NCI-H187 treated with DMSO at 0.1 percent for 48 hours (cell line): ENCODE results near the gene SOX1.
A peak's percentile ranks its signal among the peaks of the same experiment; 100 is the strongest.

Experiments
- DNase-seq: peaks from one replicate; lab custom pipeline; 2025; lab: John Stamatoyannopoulos, UW

The SOX1 gene

DNA sequence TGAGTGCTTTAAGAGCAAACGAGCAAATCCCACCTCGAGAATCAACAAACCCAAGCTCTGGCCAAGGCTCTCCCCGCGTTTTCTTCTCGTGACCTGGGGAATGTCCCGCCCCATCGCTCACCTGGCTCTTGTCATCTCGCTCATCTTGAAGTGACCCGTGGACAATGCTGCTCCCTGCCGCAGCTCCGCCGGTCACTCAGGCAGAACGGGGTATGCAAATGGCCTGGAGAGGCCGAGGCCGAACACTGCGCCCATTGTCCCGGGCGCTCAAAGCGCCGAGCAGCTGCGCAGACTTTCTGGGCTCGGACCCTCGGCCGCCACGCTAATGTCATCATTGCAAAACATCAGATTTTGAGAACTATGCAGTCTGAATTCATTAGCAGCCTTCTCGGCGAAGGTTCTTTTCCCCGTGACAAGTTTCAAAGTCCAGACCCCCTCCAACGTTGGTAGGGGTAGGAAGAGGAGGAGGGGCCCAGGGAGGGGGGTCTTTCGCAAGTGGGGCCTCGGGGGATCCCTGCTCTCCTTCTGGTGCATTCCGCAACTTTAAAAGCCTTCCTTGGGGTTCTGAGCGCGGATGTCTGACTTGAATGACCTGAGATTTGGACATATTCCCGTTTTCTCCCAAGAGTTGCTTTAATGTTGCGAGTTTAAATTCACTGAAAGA lies 39.7 kb downstream of the SOX1 start:
- DNase-seq, result peak; percentile 26

DNA sequence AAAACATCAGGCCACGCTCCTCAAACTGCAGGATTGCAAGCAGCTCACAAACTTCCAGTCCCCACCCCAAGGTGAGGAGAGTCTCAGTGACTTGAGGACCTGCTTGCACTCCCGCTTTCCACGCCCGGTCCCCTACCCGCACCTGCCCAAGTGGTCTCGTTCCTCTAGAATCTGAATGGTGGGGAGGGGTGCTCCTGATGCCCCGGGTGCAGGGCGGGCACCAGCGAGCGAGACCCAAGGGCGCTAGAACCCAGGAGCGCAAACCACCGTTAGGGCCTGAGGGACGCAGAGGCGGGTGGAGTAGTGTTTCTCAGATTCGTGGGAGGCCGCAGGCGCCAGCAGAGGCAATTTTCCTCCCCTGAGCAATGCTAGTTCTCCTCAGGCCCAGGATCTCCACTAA lies 40.3 kb downstream of the SOX1 start:
- no peak for DNase-seq

DNA sequence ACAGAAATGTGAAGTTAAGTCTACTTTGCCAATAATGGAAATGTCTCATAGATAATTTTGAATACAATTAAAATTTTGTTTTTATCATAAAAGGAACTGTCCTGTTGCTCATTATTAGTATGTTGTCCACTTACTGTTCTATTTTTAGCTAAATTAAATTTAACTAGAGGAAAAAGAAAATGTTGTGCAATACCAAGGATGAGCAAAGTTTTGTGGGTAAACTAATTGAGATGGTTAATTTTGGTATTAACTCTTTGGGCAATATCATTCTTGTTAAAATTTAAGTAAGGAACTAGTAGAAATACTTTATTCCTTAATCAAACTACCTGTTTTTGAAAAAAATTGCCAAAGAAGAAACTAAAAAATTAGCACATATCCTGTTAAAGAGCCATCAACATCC lies 43.5 kb downstream of the SOX1 start:
- DNase-seq, result no peak

DNA sequence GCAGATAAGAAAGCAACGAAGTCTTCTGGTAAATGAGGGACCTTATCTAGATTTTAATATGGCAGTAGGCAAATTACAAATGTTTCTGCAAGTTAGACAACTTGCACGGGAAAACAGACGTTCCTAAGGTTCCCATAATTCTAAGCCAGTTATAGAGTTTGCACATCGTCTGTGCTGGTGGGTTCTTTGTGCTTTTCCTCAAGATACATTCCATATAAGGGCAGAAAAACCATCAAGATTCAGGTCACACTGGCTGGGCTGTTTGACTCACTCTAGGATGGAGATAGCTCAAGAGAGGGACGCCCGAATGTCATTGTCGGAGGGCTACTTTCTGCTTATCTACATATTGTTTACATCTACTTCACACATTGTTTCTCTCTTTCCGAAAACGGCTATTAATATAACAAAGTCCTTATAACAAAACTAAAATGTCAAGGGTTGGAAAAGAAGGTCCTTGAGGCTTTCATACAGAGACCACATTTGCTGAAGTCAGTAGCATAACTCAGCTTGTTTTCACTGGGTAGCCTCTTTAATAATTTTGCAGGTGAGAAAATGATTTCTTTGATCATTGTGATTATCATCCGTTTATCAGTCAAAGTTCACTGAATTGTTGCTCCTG lies 44.4 kb downstream of the SOX1 start:
- no peak for DNase-seq

DNA sequence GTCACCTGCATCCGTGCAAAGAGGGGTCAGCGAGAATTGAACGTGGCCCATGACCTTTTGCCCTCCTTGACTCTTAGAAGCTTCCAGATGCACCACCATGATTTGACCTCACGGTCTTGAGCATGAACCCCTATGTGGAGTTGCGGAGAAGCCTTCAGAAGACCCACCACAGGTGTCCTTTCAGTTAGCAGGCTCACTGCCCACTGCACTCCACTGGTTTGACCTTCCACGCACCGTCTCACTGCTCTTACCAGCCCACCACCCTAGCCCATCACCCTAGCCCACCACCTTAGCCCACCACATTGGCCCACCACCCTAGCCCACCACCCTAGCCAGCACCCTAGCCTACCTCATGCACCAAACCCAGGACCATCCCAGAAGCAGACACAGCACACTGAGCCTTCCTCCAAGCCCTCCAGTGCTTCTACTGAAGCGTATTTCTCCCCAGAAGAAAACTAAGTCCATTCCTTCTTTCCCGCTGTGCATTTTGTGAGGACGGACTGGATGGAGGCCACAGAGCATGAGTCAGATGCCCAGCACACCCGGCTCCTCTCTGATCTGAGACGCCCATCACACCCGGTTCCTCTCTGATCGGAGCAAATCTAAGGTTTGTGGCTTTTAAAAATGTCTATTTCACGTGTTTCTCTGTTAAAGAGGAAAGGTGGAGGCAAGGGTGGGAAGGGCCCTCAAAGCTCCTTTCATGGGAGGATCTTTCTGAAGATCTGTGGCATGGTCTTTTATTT lies 45.8 kb downstream of the SOX1 start:
- no peak for DNase-seq

DNA sequence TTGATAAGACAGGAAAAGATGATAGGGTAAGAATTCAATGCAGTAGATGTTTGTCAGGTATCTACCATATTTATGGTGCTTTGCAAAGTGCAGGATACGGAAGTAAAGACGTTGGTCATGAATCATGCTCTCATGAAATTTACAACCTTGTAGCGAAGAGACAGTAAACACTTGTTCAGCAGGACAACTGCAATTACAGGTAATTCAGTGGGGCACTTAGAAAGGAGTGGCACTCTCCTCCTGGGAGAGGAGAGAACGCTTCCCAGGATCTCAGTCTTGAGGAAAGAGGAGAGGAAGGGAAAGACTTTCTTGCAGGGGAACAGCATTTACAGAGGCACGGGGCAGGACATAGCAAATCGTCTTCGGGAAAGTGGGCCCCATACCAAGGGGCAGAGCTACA lies 46.4 kb downstream of the SOX1 start:
- peak; percentile 90 for DNase-seq

DNA sequence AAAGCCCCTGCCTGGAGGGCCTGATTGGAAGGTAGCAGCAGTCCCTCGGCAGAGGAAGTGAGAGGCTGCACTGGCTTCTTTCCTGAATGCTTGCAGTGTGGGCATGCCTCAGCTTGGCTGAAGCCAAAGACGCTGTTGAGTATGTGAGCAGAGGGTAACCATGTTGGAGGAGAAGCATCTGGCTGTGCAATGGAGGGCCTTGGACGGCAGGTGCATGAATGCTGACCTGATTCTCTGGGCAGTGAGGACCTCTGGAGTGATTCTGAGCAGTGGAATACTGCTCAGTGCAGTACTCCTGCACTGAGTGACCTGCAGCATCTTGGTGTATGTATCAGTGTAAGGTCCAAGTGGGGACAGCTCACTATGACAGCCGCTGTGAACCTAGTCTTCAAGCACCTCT lies 46.9 kb downstream of the SOX1 start:
- DNase-seq, result peak; percentile 53

DNA sequence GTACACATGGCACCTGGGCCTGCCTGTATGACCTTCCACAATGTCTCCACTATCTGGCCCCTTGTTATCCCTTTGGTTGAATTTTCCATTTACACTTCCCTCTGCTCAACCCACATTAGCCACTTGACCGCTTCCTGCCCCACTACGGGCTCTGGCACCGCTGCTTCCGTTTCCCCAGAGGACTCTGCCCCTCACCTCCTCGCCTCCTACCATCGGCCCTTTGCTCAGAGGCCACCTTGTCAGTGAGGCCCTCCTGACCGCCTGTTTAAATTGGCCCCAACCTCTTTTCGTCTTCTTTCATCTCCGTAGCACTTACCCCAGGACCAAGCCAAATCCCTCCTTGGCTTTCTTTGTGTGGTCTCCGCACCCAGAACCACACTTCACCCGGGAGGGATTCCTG lies 47.4 kb downstream of the SOX1 start:
- no peak for DNase-seq

DNA sequence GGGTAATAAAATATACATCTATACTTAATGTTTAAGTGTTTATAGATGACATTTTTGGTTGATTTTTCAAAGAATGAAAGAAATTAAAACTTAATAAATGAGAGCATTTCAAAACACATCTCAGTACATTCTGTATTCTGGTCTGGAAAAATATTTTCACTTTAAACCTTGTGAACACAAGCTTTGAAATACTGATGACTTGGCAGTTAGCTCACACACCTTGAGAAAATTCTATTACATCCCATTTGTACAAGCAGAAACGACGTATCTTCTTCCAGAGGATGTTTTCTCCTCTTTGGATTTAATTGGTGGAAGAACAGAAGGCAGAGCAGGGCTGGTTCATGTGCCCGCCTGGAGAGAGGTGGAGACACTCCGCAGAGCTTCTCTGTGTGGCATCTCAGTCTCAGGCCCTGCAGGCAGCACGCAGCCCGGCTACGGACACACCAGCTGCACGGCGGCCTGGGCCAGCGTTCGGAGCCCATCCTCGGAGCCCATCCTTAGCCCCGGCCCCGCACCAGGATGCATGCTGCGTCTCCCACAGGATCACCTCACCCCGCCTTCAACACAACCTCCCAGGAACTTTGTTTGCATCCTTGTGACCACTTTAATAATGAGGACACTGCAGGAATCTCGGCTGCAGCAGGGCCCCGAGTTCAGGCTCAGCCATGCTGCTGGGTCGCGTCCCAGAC lies 48.6 kb downstream of the SOX1 start:
- DNase-seq, result no peak

DNA sequence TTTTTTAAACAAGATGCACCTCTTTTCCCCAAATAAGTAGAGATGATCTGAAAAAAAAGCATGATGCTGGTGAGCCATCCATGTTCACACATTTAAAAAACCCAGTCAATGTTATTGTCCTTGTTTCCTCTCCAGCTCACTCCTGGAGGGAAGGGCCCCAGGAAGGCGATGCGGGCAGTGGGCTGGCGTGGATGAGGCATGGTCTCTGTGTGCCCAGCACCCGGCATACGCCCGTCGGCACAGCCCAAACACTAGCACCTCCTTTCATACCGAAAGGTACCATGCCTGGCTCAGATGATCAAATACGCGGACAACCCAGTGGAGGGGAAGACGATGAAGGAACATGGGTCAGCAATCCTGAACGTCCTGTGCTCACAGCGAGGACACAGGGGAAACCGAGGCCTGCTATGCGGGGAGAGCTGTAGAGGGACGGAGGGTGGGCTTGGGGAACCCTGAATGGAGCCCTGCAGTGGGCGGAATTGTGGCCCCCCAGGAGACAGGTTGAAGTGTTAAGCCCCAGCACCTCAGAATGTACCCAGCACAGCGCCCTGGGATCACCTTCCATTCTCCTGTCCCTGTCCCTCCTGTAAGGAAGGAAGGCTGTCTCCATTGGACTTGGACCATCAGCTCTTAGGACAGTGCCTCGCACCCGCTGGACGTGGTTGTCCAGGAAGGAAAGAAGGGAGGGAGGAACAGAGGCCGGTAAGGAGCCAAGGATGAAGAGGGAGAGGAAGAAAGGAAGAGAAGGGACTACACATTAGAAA lies 49.4 kb downstream of the SOX1 start:
- DNase-seq, result no peak

DNA sequence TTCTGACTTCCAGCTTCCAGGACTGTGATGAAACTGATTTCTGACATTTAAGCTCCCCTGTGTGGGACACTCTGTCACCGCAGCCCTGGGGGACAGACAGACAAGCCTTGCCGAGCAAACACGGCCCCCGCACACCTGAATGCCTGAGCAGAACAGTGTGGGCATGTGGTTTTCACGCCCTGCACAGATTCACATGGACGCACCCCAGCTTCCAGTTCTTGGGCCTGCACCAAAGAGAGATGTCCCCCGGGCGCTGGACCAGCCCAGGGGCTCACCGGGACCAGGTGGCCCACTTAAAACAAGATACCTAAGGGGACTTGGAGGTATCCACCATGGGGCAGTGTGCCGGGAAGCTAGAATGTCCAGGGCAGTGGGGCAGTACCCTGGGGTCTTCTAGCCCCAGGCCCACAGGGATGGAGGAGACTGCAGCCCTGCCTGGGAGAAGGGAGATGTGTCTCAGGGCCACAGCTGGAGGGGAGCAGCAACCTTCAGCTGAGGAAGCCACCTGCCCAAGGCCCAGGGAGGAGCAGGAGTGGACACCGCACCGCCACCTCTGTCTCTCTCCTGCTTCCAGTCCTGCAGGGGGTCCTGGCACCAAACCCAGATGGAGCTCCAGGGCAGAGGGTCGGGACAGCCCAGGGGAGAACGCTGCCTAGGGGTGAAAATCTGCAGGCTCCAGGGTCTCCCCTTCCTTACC lies 50.5 kb downstream of the SOX1 start:
- no peak for DNase-seq

DNA sequence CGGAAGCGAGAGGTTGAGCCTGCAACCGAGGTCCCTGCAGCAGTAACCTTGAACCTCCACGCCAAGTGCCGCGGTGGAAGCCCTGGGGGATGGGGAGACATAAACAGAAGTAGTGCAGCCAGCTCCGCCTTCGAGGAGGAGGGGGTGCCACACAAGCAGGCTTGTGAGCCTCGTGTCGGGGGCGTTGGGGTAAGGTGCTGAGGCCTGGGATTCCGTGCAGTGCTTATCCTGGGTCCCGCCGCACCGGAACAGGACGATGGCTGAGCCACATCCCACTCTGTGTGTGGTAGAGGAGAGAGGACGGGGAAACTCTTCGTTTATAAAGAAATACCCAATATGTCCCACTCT lies 51.0 kb downstream of the SOX1 start:
- DNase-seq, result no peak

DNA sequence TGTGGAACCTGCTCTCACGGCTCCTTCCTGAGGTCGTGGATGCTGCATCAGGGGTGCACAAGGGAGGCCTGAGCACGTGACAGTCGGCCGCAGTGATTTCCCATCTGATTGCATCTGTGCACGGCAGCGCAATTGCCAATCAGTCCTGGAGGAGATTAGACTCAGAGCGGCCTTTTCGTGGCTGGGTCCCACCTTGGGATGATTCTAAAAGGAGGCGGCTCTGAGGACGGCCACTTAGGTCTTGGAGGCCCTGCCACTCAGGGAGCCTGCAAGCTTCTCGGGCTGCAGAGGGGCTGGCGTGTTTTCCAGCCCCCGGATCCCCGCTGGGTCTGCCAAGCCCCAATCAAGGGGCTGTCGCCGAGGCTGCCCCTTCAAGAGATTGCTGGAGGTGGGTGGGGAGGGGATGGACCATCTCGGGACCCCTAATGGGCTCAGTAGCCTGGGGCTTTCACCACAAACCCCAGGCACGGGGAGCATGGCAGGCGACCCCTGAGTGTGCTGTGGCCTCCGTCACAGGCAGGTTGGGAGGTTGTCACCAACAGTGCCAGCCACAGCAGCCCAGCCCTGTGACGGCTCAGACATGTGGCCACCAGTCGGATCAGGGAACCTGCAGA lies 51.6 kb downstream of the SOX1 start:
- DNase-seq, result no peak

DNA sequence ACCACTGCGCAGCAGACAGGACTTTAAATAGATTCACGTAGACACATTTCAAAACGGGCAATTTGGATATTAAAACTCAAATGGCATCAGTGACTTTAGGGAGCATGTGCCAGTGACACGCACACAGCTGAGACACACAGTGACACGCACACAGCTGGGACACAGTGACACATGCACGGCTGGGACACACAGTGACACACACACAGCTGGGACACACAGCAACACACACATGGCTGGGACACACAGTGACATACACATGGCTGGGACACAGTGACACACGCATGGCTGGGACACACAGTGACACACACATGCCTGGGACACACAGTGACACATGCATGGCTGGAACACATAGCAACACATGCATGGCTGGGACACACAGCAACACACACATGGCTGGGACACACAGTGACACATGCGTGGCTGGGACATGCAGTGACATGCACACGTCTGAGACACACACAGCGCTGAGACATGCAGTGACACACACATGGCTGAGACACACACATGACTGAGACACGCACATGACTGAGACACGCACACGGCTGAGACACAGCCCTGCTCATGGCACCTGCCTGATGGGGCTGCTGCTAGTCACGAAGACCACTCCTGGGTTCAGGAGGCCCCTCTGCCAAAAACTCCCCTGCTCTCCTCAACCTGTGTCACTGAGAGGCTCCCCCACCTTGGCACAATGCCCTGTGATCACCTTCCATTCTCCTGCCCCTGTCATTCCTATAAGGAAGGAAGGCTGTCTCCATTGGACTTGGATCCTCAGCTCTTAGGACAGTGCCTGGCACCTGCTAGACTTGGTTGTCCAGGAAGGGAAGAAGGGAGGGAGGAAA lies 52.5 kb downstream of the SOX1 start:
- no peak for DNase-seq

DNA sequence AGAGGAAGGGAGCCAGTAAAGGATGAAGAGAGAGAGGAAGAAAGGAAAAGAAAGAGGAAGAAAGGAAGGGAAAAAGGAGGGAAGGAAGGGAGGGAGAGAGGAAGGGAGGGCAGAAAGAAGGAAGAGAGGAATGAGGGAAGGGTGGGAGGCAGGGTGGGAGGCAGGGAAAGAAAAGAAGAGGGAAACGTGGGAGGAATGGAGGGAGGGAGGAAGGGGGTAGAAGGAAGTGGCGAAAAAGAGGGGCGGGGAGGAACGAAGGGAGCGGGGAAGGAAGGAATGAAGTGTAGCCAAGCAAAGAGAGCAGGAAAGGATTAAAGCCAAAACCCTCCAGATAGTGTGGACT lies 53.1 kb downstream of the SOX1 start:
- DNase-seq, result no peak
